Effector memory CD4-positive, alpha-beta T cell (primary cell): ENCODE measurements around the gene SLC5A10.
"Not testable (repeated sequence)": the region's sequence is repeated elsewhere in the genome, so short reads cannot be mapped to it uniquely, and the experiment has no call there.

Experiments
- DNase-seq, 3 donors: peaks; one replicate each; pipeline ENCODE4 v3.0.0-alpha.2; 2020
- H3K27ac ChIP-seq: 2 replicates; pipeline ENCODE4 v1.7.0; 2013; ENCODE audit warnings: mild to moderate bottlenecking, low read length, moderate library complexity; ENCODE audit not compliant: insufficient read depth, poor library complexity, severe bottlenecking
- H3K27me3 ChIP-seq: replicated peaks from 2 replicates; pipeline ENCODE4 v1.7.0; 2013; ENCODE audit warnings: mild to moderate bottlenecking, low read length; ENCODE audit not compliant: insufficient read depth, control insufficient read depth, poor library complexity, severe bottlenecking
- H3K36me3 ChIP-seq: 2 replicates; pipeline ENCODE4 v1.7.0; 2013; ENCODE audit warnings: mild to moderate bottlenecking, low read length, moderate library complexity; ENCODE audit not compliant: control insufficient read depth, insufficient read depth
- H3K4me1 ChIP-seq: 2 replicates; pipeline ENCODE4 v1.7.0; 2013; ENCODE audit warnings: low read length, mild to moderate bottlenecking; ENCODE audit not compliant: control insufficient read depth, insufficient read depth, poor library complexity, severe bottlenecking
- H3K4me3 ChIP-seq: 2 replicates; pipeline ENCODE4 v1.7.0; 2013; ENCODE audit warnings: low read length, low read depth, mild to moderate bottlenecking; ENCODE audit not compliant: insufficient read depth, poor library complexity, severe bottlenecking
- H3K9me3 ChIP-seq: 2 replicates; pipeline ENCODE4 v1.7.0; 2013; ENCODE audit warnings: mild to moderate bottlenecking, low read length, moderate library complexity; ENCODE audit not compliant: control insufficient read depth

The SLC5A10 gene

DNA sequence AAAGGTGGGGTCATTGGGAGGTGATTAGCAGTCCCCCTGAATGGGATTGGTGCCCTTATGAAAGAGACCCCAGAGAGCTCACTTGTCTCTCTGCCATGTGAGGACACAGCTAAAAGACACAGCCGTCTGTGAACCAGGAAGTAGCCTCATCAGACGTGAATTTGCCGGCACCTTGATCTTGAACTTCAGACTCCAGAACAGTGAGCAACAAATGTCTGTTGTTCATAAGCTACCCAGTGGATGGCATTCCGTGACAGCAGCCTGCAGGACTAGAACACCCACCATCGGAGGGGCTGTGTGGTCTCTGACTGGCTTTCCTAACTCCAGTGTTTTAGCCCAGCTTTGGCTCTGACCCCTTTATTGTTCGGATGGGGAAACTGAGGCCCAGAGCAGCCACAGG is 85.6 kb downstream of the SLC5A10 start:
- not testable (repeated sequence) for H3K27me3 ChIP-seq, DNase-seq, H3K4me3 ChIP-seq, H3K27ac ChIP-seq, H3K36me3 ChIP-seq, H3K9me3 ChIP-seq, H3K4me1 ChIP-seq

DNA sequence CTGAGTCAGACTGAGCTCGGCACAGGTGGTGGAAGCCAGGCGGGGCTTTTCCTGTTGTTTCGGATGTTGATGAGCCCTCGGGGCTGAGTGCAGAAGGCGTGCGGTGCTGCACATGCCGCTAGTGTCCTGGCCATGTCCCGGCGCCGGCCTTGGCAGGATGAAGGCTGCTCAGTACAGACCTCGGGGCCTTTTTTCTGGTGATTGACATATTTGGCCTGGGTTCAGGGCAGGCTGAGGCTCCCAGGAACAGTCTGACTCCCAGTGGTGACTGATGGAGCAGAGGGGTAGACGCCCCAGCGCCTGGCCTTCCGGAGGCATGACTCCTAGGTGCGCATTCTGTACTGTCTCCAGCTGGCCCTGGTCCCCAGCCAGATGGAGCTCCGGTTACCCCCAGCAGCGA is 86.0 kb downstream of the SLC5A10 start:
- H3K27ac ChIP-seq, H3K4me3 ChIP-seq, H3K36me3 ChIP-seq, DNase-seq, H3K4me1 ChIP-seq, H3K27me3 ChIP-seq, H3K9me3 ChIP-seq: not testable (repeated sequence)

DNA sequence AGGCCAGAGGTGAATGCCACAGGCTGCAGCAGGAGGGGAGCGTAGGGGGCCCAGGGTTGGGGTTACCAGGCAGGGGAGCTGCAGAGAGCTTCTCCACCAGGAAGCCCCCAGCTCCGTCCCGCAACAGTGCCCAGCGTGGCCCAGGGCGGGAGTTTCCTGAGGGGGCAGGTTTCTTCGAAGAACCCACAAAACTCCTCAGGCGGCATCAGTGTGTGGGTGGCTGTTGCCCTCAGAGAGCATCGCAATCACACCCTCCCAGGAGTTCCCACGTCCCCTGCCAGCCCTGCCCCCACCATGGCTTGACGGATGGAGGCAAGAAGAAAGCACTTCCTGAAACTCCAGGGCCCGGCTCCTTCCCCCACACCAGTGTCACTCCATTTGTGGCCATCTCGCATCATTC is 86.8 kb downstream of the SLC5A10 start:
- not testable (repeated sequence) for H3K27me3 ChIP-seq, H3K27ac ChIP-seq, H3K36me3 ChIP-seq, H3K9me3 ChIP-seq, H3K4me1 ChIP-seq, H3K4me3 ChIP-seq, DNase-seq

DNA sequence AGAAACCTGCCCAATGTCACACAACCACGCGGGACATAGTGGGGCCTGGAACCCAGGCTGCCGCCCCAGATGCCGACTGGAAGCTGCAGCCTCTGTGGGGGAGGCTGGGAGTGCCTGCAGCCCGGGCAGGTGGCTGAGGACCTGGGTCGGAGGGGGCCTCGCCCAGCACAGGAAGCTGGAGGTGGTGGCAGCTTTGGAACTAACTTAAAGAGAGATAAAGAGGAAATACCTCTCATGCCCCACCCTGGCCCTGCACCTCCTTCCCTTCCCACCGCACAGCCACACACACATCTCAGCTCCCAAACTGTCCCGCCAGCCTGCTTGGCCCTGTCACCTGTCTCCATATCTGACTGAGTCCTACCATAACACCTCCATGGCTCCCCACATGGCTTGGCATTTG is 88.4 kb downstream of the SLC5A10 start:
- DNase-seq, H3K27ac ChIP-seq, H3K4me3 ChIP-seq, H3K36me3 ChIP-seq, H3K4me1 ChIP-seq, H3K9me3 ChIP-seq, H3K27me3 ChIP-seq: not testable (repeated sequence)

DNA sequence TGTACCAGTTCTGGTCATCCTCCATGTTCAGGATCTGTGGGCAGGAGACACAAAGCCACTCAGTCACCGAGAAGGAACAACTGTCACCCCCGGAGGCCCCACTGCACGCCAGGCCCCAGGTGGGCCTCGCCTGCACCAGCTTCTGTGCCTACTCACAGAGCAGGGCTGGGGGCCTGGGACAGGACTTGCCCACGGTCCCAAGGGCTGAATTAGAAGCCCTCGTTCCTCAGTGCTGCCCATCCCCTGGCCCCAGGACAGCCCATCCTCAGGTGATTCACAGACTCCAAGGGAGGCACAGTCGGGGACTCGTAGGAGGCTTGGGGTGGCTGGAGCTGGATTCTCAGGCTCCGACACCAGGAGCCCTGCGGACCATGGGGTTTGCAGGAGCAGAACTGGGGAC is 89.9 kb downstream of the SLC5A10 start:
- H3K4me3 ChIP-seq, H3K4me1 ChIP-seq, H3K9me3 ChIP-seq, H3K36me3 ChIP-seq, H3K27me3 ChIP-seq, DNase-seq, H3K27ac ChIP-seq: not testable (repeated sequence)

DNA sequence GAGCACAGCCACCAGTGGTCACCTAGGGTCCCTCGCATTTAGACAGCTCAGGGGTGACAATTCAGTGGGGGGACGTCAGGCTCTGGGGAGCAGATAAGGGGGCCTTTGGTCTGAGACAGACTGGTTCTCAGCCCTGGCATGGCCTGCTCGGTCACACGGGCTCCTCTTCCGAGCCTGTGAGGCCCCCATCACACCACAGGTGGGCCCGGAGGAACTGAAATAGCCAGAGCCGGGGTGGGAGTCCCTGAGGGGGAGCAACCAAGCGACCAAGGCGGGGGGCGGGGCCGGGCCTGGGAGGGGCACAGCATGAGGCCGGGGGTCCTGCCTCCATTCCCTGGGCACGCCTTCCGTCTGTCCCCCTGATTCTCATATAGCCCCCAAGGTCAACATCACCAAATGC is 90.4 kb downstream of the SLC5A10 start:
- H3K4me3 ChIP-seq, DNase-seq, H3K27ac ChIP-seq, H3K4me1 ChIP-seq, H3K36me3 ChIP-seq, H3K27me3 ChIP-seq, H3K9me3 ChIP-seq: not testable (repeated sequence)

DNA sequence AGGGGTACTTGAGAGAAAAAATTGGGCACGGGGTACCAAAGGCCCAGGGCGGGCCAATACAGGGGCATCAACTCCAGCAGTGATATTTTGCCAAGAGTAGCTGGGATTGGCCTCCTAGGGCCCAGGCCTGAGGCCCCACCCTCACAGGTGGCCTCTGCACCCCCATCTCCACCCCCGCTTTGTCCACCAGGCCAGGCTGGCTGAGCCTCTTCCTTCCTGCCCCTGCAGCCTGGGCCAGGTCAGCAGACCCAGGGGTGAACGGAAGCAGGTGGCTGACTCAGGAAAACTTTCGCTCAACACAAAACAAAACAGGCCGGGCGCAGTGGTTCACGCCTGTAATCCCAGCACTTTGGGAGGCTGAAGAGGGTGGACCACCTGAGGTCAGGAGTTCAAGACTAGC is 91.1 kb downstream of the SLC5A10 start:
- H3K4me3 ChIP-seq, H3K4me1 ChIP-seq, DNase-seq, H3K9me3 ChIP-seq, H3K27me3 ChIP-seq, H3K27ac ChIP-seq, H3K36me3 ChIP-seq: not testable (repeated sequence)

DNA sequence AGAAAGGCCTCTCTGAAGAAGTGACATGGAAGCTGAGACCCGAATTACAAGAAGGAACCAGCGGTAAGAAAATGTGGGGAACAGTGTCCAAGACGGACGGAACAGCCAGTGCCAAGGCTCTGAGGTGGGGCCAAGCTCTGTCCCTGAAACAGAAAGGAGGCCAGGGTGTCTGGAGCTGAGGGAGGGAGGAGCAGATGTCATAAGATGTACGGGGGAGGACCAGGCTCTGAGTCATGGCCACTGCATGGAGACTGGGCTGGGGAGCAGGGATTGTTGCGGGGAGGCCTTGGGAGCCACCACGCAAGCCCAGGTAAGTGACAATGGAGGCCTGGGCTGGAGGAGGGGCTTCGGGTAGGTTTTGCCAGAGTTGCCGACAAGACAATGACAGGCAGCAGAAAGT is 92.7 kb downstream of the SLC5A10 start:
- H3K27ac ChIP-seq, H3K4me3 ChIP-seq, H3K9me3 ChIP-seq, H3K36me3 ChIP-seq, H3K4me1 ChIP-seq, DNase-seq, H3K27me3 ChIP-seq: not testable (repeated sequence)

DNA sequence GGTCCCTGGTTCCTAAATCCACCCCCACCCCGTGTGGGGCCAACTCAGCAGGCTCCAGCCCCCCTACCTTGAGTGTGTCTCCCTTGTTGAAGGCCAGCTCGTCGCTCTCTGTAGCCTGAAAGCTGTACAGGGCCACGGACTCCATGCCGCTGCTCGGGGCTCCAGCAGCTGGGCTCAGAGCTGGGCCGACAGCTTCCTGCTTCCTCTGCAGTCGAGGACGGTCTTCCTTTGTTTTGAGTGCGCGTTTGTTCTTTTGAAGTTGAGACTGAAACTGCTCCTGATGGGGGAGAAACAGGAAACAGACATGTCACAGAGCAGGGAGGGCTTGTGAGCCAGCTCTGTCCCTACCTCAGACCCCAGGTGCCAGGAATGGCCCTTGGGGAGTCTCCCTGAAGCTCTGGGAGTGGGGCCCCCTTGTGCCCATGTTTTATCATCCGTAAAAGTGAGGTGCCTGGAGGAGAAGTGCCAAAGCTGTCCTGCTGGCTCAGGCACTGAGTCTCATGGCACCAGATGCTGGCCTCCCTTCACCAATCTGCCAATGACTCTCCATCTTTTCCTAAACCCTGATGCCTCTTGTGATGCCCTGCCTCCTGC is 94.9 kb downstream of the SLC5A10 start, which contains the start of gene GRAP:
GRAP (minus strand) TSS at position 176 of the 594 bp plus-strand sequence; CDS start at position 145, 31 bp downstream.
- H3K4me3 ChIP-seq, H3K36me3 ChIP-seq, H3K27me3 ChIP-seq, H3K4me1 ChIP-seq, H3K27ac ChIP-seq, DNase-seq, H3K9me3 ChIP-seq: not testable (repeated sequence)

DNA sequence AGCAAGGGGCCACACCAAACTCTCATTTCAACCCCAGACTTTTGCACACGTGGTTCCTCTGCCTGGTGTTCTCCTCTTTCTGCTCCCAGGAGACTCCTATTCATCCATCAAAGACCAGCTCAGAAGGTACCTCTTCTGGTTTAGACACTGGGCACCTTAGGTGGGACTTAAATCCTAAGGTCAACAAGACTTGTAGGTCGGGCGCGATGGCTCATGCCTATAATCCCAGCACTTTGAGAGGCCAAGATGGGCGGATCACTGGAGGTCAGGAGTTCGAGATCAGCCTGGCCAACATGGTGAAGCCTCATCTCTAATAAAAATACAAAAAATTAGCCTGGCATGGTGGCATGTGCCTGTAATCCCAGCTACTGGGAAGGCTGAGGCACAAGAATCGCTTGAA is 95.5 kb downstream of the SLC5A10 start:
- not testable (repeated sequence) for H3K27me3 ChIP-seq, H3K27ac ChIP-seq, H3K9me3 ChIP-seq, H3K36me3 ChIP-seq, H3K4me1 ChIP-seq, DNase-seq, H3K4me3 ChIP-seq

DNA sequence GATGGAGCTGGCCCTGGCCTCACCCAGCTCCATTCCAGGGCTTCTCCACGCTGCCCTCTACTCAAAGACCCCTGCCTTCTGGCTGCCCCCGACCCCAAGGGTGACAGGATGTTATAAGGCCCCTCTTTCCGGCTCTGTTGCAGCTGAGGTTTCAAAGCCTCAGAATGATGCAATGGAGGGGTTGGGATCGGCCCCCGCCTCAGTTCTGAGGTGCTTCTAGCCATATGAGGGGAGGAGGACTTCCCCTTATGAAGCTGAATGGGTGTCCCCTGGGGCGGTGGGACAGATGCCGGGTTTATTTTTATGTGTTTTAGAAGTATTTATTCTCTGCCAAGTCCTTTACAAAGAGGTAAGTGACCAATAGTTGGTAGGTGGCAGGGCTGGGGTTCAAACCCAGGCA is 96.9 kb downstream of the SLC5A10 start:
- H3K4me3 ChIP-seq, DNase-seq: not testable (repeated sequence)

More for the DNA sequence above, 96.9 kb downstream of the SLC5A10 start:
- H3K27ac ChIP-seq, H3K36me3 ChIP-seq, H3K27me3 ChIP-seq, H3K4me1 ChIP-seq, H3K9me3 ChIP-seq: not testable (repeated sequence)
